ENCODE data around the gene IL4. TPM values are rescaled to one million over a fixed set of nuclear protein-coding genes. Genes with fewer than 3 reads are reported as not detected.

IL4 gene
- total and polyA plus RNA-seq, 9 of the 15 experiments (the other 6 are each of a cell fraction or from before 2014, with no cell fraction given): 0.22 to 0.62 TPM; not detected in 7

GRCh38 chr5:132666310-132667123, 7.3 kb upstream of the IL4 start (continued):
- TF ChIP-seq REST (IDR thresholded peaks at IDR 0.05; ENCODE audit: borderline replicate concordance) (no peak), REST (CRISPR knock-in tag; IDR thresholded peaks at IDR 0.05; ENCODE audit: low read depth) (peak; percentile 88), USF1 (CRISPR knock-in tag; IDR thresholded peaks at IDR 0.05) (no peak), ZNF282 (CRISPR knock-in tag; IDR thresholded peaks at IDR 0.05) (no peak), MLX (CRISPR knock-in tag; conservative IDR thresholded peaks at IDR 0.05) (no peak), E4F1 (CRISPR knock-in tag; IDR thresholded peaks at IDR 0.05; ENCODE audit: borderline replicate concordance) (peak; percentile 84), FIP1L1 (IDR thresholded peaks at IDR 0.05; ENCODE audit: low read depth, low read length, poor library complexity, severe bottlenecking) (no peak), MEF2A (IDR thresholded peaks at IDR 0.05; ENCODE audit: control insufficient read depth, low read depth, low read length) (0 out of 2 replicates have a peak, but pooled peaks have one; percentile 28), ZNF592 (IDR thresholded peaks at IDR 0.05) (peak; percentile 100)

All from K562 (cell line).